Esophagus mucosa (tissue), 1 donor: ENCODE measurements around the gene ABLIM2. TPM values are rescaled to one million over a fixed set of nuclear protein-coding genes. Genes with fewer than 3 reads are reported as not detected.
"Not testable (repeated sequence)": the region's sequence is repeated elsewhere in the genome, so short reads cannot be mapped to it uniquely, and the experiment has no call there.

ENCODE experiments used
- ATAC-seq: fragments of 200-7000 bp; cut with Tn5 transposase; one replicate; pipeline ENCODE4 v1.9.1; 2020
- total RNA-seq: library from RNA; stranded (reverse); gene quantifications from one replicate; pipeline ENCODE4 v1.2.4, GENCODE V29; 2023
- donor health status: DM: yes; HTN: yes; CAD: no.

Gene ABLIM2
- total RNA-seq, 1 donor from 2014 or later = 20.1 TPM

DNA sequence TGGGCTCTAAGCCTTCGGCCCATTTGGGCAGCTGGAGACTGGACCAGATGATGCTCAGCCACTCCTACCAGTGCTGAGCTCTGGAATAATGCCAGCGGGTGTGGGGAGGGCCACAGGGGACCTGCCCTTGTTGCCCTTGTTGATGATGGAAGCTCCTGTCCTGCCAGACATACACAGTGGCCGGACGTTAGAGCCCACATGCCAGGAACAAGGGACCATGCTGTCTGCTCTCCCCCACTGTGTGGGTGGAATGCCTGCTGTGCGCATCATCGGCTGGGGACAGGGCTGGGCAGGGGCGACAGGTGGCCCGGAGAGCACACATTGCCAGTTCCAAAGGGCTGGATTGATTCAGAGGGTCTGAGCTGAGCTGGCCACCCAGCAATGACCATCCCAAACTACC is 2.0 kb downstream of the ABLIM2 start:
- ATAC-seq = no peak

DNA sequence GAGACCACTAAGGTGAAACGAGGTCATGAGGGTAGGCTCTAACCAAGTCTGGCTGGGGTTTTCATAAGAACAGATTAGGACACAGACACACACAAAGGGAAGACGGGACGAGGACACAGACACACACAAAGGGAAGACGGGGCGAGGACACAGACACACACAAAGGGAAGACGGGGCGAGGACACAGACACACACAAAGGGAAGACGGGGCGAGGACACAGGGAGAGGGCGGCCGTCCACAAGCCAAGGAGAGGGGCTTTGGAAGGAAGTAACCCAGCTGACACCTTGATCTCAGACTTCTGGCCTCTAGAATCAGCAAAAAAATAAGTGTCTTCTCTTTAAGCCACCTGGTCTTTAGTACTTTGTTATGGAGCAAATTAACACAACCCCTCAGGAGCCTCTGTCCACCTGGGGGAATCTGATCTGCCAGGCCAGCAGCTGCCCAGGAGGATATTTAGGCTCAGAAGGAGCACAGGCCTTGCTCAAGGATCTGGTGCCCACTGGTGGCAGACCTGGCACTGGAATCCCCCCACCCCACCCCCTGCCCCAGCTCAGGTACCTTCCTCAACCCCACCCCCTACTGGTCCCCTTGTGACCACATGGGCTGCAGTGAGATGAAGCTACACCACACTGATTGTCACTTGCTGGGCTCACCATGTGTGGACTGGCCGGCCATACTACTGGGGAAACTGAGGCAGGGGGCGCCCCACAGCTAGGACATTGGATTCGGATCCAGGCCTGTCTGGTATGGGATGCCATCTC is 2.8 kb downstream of the ABLIM2 start:
- no peak for ATAC-seq

DNA sequence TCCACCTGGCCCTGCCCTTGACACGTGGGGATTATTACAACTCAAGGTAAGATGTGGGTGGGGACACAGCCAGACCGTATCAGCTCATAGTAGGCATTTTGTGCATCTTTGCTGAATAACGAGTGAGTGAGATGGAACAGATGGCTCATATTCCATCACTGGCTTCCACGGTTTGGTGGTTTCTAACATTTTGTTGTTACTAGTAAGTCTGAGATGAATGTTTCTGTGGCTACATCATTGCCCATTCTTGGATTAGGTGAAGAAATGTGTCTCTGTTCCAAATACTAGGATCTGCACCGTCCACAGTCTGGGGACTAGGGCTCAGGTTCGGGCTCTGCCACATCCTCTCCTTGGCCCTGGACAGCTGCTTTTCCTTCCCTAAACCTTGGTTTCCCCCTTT is 3.6 kb downstream of the ABLIM2 start:
- ATAC-seq = no peak

DNA sequence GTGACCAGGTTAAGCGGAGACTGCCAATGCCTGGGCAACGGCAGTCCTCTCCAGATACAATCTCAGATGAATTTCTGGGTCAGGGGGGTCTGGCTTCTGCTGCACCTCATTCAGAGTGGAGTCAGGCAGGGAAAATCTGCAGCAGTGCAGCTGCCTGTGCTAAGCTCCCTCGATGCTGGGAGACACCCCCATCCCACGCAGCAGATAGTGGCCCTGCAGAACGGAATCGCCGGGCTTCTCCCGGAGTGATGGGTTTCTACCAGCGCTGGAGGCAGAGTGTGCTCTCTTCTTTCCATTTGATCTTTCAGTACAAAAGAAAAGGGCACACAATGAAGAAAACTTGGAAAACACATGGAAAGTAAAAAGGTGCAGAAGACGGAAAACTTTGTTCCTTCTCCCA is 5.2 kb downstream of the ABLIM2 start:
- no peak for ATAC-seq

DNA sequence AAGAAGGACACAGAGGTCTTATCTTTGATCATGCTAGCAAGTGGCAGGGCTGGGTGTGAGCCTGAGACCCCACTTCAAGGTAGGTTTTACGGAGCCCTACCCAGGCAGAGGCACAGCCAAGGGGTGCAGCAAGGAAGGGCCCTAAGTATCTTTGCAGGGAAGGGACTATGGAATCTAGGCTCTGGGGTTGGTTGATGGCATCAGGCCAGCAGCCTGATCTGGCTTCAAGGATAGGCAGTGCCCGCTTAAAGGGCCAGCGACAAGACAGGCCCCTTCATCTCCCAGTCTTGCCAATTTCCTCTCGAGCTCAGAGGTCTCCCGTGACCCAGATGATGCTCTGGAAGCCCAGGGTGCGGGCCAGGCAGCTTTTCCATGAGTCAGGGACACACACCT is 5.8 kb downstream of the ABLIM2 start:
- ATAC-seq = no peak

DNA sequence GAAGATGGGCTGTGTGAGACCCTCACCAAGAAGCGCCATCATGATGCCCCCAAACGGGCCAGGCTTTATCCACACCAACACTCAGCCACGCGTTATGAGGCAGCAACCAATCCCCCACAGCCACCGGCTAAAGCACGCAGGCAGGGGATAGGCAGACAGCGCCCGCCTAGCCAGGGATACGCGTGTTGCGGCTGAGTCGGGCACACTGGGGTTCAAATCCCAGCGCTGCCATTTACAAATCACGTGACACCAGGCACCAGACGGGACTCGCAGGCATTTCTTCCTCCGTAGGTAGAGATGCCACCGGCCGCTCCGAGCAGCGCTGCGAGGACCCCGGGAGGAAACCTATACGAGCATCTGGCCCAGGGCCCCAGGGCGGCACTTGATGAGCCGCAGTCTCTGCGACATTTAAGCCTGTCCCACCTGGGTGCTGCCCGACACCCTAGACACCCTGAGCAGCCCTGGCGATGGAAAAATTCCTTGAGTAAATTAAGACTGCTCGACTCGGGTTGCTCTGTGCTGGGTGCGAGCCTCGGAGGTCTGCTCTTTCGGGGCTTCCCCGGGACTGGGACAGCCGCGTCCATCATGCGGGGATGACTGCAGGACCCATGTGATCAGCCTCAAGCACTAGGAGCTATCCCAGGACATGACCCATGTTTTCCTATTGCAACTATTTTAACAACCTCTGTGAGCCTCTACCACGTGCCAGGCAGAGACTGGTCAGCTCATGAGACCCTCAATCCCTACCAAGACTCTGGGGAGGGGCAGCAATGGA is 6.3 kb downstream of the ABLIM2 start:
- no peak for ATAC-seq

DNA sequence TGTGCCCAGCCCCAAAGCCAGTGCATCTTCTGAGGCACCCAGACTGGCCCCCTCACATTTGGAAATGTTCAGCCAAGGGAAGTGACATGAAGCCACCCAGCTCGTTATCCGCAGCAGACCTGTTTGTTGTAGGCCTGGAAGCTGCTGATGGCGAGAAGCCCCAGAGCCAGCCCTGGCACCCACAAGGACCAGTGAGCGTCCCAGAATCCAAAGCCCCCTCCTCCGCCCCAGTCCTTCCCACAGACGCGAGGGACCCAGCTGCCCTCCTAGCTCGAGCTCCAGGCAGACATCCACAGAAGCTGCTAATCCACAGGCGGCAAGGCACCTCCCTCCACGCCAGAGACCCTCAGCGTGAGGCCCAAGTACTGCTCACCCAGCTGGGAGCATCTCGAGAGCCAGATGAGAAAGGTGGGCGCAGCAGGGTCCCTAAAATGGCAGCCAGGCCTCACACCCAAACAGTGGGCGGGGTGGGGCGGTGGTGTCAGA is 7.4 kb downstream of the ABLIM2 start:
- ATAC-seq = no peak

DNA sequence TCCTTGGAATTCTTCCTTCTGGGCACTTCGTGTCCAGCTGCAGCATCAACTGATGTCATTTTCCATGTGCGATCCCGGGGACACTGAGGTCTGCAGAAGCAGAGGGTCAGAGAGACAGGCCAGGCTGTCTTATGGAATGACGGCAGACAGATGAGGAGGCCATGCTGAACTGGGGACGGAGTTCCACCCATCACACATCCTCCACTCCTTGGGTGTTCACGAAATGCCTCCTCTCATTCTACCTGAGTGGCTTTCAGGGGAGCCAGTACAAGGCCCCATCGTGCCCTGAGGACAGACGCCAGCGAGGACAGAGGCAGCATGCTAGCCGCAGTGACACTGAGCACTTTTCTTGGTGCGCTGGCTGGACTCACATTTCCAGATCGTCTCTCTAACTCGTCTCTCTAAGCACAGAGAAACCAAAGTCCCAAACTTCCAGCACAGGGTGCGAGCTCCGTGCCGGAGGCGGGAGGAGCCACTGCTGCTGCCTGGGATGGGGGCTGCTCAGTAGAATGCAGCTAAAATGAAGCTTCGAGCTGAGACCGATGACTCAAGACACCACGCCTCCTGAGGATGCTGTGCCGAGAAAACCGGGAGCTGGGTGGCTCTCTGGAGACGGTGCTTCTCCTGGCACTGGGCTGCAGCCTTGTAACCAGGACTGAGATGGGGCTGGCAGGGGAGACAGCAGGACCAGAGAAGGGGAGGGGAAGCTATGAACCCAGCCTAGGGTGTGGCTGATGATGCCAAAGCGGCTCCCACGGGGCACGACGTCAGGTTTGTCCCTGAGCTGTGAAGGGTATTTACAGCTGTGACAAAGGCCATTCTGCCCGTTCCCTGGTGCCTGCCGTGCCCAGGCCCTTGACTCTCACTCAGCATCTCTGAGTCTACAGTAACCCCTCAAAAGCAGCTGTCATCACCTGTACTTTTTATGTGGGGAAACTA is 8.2 kb downstream of the ABLIM2 start:
- ATAC-seq = peak; percentile 19

DNA sequence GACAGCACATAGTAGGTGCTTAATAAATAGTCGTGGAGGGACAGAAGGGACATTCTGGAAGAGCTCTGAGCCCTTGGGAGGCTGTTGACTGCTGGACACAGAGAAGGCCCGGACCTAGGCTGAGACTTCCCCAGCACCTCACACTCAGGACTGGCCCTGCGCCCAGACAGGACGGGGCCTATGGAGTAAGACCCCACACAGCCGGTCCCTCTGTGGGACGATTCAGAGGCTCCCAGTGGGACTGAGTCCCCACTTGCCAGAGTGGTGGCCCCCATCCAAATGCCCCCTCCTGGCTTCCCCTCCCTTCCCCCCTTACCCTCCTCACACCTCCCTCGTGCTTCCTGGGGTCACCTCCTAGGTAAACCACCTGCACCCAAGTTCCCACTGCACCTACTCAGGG is 8.9 kb downstream of the ABLIM2 start:
- no peak for ATAC-seq

DNA sequence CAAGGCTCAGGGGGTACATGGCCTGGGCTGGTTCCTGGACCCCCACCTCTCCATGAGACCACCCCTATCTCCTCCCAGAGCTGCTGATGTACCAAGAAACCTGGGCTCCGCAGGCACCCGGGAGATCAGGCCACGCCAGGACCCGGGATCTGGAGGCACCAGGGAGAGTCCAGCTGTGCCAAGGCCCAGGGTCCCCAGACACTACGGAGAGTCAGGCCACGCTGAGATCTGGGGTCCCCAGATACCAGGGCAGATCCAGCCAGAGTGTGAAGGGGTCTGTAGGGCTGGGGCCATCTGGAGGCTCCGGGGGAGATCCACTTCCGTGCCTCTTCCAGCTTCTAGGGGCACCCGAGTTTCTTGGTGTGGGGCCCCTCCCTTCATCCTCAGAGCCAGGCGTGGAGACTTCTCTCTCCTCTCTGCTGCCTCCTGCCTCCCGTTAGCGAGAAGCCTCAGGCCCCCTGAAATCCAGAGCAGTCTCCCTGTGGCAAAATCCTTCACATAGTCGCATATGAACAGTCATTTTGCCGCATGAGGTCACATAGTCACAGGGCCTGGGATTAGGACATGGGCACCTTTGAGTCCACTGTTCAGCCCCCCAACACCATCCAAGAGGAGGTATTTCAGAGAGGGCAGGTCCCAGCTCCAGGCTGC is 9.7 kb downstream of the ABLIM2 start:
- ATAC-seq = no peak

DNA sequence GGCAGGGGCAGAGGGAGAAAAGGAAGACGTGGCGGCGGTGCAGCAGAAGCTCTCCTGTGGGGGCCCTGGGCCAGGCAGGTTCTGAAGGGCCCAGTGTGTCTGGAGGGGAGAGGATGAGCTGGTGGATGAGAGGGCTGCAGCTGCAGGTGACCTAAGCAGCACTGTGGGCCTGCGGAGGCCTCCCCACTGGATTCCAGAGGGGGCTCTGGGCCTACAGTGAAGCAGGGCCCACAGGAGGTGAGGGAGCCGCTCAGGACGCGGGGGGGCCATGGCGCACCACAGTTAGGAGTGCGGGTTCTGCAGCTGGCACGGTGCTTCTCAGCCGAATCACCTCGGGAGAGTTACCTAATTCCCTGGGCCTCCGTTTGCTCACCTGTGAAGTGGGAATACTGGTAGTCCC is 10.5 kb downstream of the ABLIM2 start:
- no peak for ATAC-seq

DNA sequence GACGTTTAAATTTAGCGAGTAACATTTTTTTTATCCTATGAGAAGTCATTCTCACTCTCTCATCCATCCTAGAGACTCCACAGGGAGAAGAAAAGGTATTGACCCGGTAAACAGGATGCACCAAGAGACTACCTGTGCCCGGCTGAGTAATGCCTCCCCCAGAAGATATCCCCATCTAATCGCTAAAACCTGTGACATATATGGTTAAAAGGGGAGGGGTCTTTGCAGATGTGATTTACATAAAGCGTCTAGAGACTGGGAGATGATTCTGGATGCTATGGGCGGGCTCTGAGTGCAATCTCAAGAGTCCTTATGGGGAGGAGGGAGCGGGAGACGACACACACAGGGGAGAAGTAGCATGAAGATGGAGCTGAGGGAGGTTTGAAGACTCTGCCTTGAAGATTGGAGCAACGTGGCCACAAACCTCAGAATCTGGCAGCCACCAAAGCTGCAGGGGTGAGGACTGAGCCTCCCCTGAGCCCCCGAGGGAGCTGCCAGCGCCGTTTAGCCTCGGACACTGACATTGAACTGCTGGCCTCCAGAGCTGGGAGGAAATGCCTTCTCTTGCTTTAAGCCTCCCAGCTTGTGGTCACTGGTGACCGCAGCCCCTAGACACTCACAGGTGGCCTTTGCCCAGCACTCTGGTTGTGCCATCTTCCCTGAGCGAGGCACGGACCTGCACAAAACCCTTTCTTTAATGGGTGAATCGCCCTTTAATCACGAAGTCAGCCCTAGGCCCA is 11.2 kb downstream of the ABLIM2 start:
- no peak for ATAC-seq

DNA sequence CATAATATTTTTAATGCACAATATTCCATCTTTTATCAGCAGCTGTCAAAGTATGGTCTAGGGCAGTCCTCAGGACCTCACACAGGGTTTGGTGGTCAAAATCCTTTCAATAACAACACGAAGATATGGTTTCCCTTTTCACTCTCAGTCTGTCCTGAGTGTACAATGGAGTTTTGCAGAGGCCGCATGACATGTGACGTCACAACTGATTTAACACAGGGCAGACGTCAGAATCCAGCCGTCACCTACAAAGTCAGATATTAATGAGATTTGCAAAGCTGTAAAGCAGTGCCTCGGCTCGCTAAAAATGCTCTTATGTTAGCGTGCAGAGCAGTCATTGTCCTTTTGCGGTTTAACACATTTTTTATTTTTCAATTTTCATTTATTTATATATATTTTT is 12.5 kb downstream of the ABLIM2 start:
- no peak for ATAC-seq

DNA sequence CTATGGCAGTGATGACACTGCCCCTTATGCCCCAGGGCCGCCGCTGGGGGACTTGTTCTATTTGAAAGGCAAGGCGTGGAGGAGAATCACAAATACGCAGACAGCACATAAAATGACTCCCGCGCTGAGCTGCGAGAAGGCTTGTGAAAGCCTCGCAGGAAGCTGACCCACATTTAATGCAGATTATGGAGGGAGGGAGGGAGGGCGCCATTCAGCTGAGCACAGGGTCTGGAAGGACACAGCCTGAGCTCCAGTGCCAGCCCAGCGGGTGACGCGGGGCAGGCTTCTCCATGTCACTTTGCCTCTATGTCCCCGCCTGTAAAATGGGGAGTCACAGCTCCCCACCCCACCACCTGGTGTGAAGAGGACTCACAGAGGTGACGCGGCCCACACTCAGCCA is 14.3 kb downstream of the ABLIM2 start:
- ATAC-seq = no peak

DNA sequence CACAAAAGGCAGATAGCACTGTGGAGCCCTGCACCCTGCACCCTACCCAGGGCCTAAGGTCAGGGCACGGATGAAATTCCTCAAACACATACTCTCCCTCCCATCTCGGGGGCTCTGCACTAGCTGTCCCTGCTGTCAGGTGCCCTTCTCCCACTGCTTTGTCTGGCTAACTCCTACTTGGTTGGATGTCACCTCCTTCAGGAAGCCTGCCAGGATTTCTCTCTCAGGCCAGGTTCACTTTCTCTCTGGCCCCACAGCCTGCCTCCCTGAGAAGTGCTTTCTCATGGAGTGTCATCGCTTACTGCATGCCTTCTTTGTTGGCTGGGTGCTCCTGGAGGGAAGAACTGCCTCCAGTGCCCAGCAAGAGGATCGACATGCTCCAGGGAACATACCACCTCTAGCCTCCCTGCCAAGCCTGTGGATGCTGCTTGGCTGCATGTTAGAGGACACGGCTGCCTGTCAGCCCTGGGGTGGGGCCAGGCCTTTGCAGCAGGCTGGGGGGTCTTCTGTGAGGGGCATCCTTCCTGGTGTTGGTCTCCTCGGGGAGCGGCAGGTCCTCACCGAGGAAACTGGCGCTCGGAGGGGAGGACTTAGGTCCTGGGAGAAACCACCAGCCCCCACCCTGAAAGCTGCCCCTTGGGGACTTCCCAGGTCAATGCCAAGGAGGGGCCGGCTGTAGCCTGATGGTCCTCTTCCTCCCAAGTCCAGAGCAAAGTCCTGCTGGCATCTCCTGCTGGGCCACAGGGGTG is 15.0 kb downstream of the ABLIM2 start:
- no peak for ATAC-seq

DNA sequence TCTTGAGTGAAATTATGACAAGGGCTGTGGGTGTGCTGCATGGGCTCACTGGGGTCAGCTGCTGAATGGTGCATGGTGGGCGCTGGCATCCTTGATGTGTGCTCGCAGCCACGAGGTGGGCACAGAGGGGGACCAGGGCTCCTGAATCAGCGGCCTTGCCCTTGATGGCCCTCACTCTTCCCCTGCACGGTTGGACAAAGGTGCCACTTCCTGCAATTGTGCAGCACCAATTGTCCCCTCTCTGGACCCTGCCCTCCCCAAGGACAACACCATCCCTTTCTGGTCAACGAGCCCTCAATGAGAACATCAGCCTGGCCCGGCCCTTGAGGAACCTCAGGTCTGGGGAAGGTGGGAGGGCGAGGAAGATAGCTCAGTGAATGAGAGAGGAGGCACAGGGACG is 16.1 kb downstream of the ABLIM2 start:
- ATAC-seq = peak; percentile 27

DNA sequence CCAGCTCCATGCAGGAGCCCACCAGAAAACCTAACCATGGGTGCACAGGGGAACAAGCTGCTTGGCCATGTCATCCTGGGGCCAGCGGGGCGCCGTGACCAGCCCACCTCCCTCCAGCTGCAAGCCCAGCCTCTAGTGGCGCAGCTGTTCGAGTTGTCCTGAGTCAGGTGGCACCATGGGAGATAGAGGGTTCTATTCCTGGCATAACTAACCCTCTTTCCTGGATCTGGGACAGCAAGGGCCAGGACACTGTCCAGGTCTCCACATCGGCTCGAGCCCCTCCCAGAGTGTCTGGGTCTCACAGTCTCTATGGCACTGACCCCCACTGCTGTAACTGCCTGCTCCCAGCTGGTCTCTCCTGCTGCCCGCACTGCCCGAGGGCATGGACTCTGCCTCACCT is 16.7 kb downstream of the ABLIM2 start:
- peak; percentile 7 for ATAC-seq

DNA sequence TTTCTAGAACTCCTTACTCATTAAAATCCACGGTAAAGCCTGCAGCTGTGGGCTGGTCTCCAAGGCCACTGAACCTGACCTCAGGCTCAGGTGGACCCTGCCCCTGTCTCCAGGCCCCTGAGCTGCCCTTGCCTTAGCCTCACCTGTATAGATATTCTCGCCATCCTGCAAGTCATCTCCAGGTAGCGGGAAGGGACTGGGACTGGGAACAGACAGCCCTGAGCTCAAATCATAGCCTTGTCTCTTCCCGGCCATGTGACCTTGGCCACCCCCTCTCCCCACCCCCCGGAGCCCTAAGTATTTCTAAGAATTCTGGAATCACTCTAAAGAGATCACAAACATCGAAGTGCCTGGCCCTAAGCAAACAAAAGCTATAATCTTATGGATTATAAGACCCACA is 17.7 kb downstream of the ABLIM2 start:
- no peak for ATAC-seq

DNA sequence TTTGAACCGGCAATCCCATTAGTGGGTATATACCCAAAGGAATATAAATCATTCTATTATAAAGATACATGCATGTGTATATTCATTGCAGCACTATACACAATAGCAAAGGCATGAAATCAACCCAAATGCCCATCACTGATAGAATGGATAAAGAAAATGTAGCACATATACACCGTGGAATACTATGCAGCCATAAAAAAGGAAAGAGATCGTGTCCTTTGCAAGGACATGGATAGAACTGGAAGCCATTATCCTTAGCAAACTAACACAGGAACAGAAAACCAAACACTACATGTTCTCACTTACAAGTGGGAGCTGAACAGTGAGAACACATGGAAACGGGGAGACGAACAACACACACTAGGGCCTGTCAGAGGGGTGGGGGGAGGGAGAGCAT is 18.9 kb downstream of the ABLIM2 start:
- not testable (repeated sequence) for ATAC-seq

DNA sequence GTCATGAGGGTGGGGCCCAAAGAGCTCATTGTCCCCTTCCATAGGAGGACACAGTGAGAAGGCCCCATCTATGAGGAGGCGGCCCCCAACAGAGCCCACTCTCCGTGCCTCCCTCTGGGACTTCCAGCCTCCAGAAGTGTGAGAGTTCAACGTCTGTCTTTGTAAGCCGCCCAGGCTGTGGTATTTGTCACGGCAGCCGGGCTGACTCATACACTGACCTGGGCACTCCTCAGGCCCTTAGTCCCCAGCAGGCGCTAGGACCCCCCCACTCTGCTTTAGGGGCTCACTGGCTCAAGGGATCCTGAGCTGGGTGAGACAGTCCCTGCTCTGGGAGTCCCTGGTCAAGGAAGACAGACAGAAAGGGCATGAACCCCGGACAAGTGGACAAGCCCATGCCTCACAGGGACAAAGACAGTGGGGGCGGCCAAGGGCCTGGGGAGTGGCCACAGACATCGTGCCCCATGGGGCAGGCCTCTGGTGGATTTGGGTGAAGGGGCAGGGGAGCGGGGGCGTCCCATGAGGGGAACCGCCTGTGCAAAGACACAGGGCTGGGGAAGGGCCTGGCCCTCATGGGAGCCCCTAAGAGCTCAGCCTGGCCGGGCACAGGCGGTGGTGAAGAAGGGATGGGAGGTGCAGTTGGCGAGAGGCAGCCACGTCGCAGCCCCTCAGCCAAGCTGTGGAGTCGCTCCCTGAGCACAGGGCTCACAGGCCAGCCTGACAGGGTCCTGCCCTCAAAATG is 21.5 kb downstream of the ABLIM2 start:
- peak; percentile 34 for ATAC-seq
